Tibial artery (tissue), 4 donors: ENCODE measurements around the gene DVL1.

Source experiments
- DNase-seq, 2 donors: peaks; one replicate each; pipeline ENCODE4 v3.0.0-alpha.2; 2019
- H3K27ac ChIP-seq, 2 donors: fragments of 200-600 bp; sonication (generic) in 1 of 2; 1 replicate in 1 of 2; 2 replicates in 1 of 2; pipeline ENCODE4 v1.5.1; 2018 to 2019; ENCODE audit warnings: mild to moderate bottlenecking in 1 of 2
- H3K27me3 ChIP-seq, 2 donors: fragments of 200-600 bp; sonication (generic) in 1 of 2; one replicate each; pipeline versions ENCODE4 v1.5.1 to v1.6.0; 2016 to 2019
- H3K36me3 ChIP-seq, 3 donors: fragments of 200-600 bp; sonication (generic) in 2 of 3; one replicate each; pipeline ENCODE4 v1.5.1; 2016 to 2019; ENCODE audit warnings: mild to moderate bottlenecking in 2 of 3
- H3K4me1 ChIP-seq, 4 donors: fragments of 200-600 bp; sonication (generic) in 2 of 4; 1 replicate in 3 of 4; 2 replicates in 1 of 4; pipeline ENCODE4 v1.5.1; 2016 to 2019
- H3K4me3 ChIP-seq, 2 donors: fragments of 200-600 bp; sonication (generic) in 1 of 2; 1 replicate in 1 of 2; 2 replicates in 1 of 2; pipeline ENCODE4 v1.5.1; 2018 to 2019; ENCODE audit warnings: mild to moderate bottlenecking in 2 of 2
- H3K9me3 ChIP-seq, 3 donors: fragments of 200-600 bp; sonication (generic) in 1 of 3; one replicate each; pipeline ENCODE4 v1.5.1; 2016 to 2019
- intact Hi-C: fragments of 100-400 bp; cut with DNase I; formaldehyde crosslinking; loops from one replicate; pipeline ENCODE4 v1.15.0; 2023; ENCODE audit warnings: low total_unique reads
- TF ChIP-seq, protein P1 (sequence below), 2 experiments: fragments of 200-600 bp in 1 of 2; fragments of 450-650 bp in 1 of 2; IDR thresholded peaks; one replicate each; pipeline ENCODE4 v1.5.1; 2017 to 2019; ENCODE audit warnings: antibody characterized with exemption in 2 of 2, mild to moderate bottlenecking in 1 of 2, moderate library complexity in 1 of 2

Gene DVL1

GRCh38 chr1:1376551-1377226 lies 27.5 kb upstream of the DVL1 start:
- peaks cover 0 to 34% (median 32%) of the 10 kb centered on the region in 4 donors for H3K4me1 ChIP-seq
- H3K9me3 ChIP-seq, result no peaks in the 10 kb centered on the region
- intact Hi-C loops, result no loop called here
- no peak overlapping the region for H3K4me3 ChIP-seq
- H3K27ac ChIP-seq, result no peak overlapping the region
- TF ChIP-seq, protein P1, sequence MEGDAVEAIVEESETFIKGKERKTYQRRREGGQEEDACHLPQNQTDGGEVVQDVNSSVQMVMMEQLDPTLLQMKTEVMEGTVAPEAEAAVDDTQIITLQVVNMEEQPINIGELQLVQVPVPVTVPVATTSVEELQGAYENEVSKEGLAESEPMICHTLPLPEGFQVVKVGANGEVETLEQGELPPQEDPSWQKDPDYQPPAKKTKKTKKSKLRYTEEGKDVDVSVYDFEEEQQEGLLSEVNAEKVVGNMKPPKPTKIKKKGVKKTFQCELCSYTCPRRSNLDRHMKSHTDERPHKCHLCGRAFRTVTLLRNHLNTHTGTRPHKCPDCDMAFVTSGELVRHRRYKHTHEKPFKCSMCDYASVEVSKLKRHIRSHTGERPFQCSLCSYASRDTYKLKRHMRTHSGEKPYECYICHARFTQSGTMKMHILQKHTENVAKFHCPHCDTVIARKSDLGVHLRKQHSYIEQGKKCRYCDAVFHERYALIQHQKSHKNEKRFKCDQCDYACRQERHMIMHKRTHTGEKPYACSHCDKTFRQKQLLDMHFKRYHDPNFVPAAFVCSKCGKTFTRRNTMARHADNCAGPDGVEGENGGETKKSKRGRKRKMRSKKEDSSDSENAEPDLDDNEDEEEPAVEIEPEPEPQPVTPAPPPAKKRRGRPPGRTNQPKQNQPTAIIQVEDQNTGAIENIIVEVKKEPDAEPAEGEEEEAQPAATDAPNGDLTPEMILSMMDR (IDR thresholded peaks at IDR 0.05), result no peak
- H3K27me3 ChIP-seq, result no peaks in the 10 kb centered on the region
- DNase-seq, result no peak
- H3K36me3 ChIP-seq, result peaks cover 8 to 32% (median 13%) of the 10 kb centered on the region in 3 donors

GRCh38 chr1:1374929-1375662 lies 25.9 kb upstream of the DVL1 start, which contains the start of gene AURKAIP1:
TSS of gene AURKAIP1 (minus strand) at chr1:1375207. CDS start at chr1:1374756, 451 bp downstream.
- TF ChIP-seq, protein P1 (IDR thresholded peaks at IDR 0.05), result peak in 1 of 2 experiments; percentile 40
- Histone ChIP-seq H3K27ac (peak within 1 kb of the TSS; percentile 94 to 99), H3K4me3 (peak within 1 kb of the TSS; percentile 94 to 99), H3K27me3 (no peaks in the 10 kb centered on the region), H3K36me3 (peaks cover 8 to 20% (median 9%) of the 10 kb centered on the region in 3 donors), H3K9me3 (no peaks in the 10 kb centered on the region), H3K4me1 (peaks cover 0 to 36% (median 34%) of the 10 kb centered on the region in 4 donors)
- intact Hi-C loops, result loop anchor here (2.0 kb wide), 1 partner anchor 26 kb away; the partner anchor contains the start of gene DVL1
- DNase-seq, result peak; percentile 99

GRCh38 chr1:1374589-1374928 lies 25.3 kb upstream of the DVL1 start:
- Histone ChIP-seq H3K4me1 (peaks cover 0 to 36% (median 34%) of the 10 kb centered on the region in 4 donors), H3K27ac (peak overlapping the region; percentile 94 to 99), H3K36me3 (peaks cover 8 to 20% (median 9%) of the 10 kb centered on the region in 3 donors), H3K27me3 (no peaks in the 10 kb centered on the region), H3K9me3 (no peaks in the 10 kb centered on the region), H3K4me3 (peak overlapping the region; percentile 94 to 99)
- no peak for DNase-seq
- TF ChIP-seq, protein P1 (IDR thresholded peaks at IDR 0.05), result no peak
- intact Hi-C loops, result loop anchor here (2.0 kb wide), 1 partner anchor 26 kb away; the partner anchor contains the start of gene DVL1

GRCh38 chr1:1373815-1374588 lies 24.8 kb upstream of the DVL1 start:
- Histone ChIP-seq H3K9me3 (no peaks in the 10 kb centered on the region), H3K27ac (peak overlapping the region; percentile 94 to 99), H3K4me3 (peak overlapping the region; percentile 94 to 99), H3K4me1 (peaks cover 0 to 36% (median 34%) of the 10 kb centered on the region in 4 donors), H3K27me3 (no peaks in the 10 kb centered on the region), H3K36me3 (peaks cover 8 to 20% (median 9%) of the 10 kb centered on the region in 3 donors)
- DNase-seq, result no peak
- intact Hi-C loops, result loop anchor here (2.0 kb wide), 1 partner anchor 25 kb away; the partner anchor contains the start of gene DVL1
- TF ChIP-seq, protein P1 (IDR thresholded peaks at IDR 0.05), result no peak
